Adipocyte (in vitro differentiated cells): Measurements from ENCODE around the gene QPRT.
A peak's percentile ranks its signal among the peaks of the same experiment; 100 is the strongest.
"Not testable (repeated sequence)": the region's sequence is repeated elsewhere in the genome, so short reads cannot be mapped to it uniquely, and the experiment has no call there.

Experiments used
- DNase-seq: peaks from one replicate; pipeline ENCODE4 v3.0.0-alpha.2; 2015; ENCODE audit warnings: low read depth
- H3K27me3 ChIP-seq: replicated peaks from 2 replicates; pipeline ENCODE4 v1.7.0; 2013; ENCODE audit warnings: mild to moderate bottlenecking, low read length, moderate library complexity; ENCODE audit not compliant: control insufficient read depth, insufficient read depth
- H3K36me3 ChIP-seq: 2 replicates; pipeline ENCODE4 v1.7.0; 2013; ENCODE audit warnings: low read length, mild to moderate bottlenecking, moderate library complexity; ENCODE audit not compliant: control insufficient read depth, insufficient read depth, severe bottlenecking
- H3K4me1 ChIP-seq: 2 replicates; pipeline ENCODE4 v1.7.0; 2013; ENCODE audit warnings: mild to moderate bottlenecking, low read length, moderate library complexity; ENCODE audit not compliant: control insufficient read depth, insufficient read depth
- H3K4me3 ChIP-seq: 2 replicates; pipeline ENCODE4 v1.7.0; 2013; ENCODE audit warnings: mild to moderate bottlenecking, low read length, moderate library complexity
- H3K9ac ChIP-seq: 2 replicates; pipeline ENCODE4 v1.7.0; 2013; ENCODE audit warnings: mild to moderate bottlenecking, low read length, moderate library complexity
- H3K9me3 ChIP-seq: 2 replicates; pipeline ENCODE4 v1.7.0; 2013; ENCODE audit warnings: mild to moderate bottlenecking, low read length, moderate library complexity; ENCODE audit not compliant: control insufficient read depth

The QPRT gene

DNA sequence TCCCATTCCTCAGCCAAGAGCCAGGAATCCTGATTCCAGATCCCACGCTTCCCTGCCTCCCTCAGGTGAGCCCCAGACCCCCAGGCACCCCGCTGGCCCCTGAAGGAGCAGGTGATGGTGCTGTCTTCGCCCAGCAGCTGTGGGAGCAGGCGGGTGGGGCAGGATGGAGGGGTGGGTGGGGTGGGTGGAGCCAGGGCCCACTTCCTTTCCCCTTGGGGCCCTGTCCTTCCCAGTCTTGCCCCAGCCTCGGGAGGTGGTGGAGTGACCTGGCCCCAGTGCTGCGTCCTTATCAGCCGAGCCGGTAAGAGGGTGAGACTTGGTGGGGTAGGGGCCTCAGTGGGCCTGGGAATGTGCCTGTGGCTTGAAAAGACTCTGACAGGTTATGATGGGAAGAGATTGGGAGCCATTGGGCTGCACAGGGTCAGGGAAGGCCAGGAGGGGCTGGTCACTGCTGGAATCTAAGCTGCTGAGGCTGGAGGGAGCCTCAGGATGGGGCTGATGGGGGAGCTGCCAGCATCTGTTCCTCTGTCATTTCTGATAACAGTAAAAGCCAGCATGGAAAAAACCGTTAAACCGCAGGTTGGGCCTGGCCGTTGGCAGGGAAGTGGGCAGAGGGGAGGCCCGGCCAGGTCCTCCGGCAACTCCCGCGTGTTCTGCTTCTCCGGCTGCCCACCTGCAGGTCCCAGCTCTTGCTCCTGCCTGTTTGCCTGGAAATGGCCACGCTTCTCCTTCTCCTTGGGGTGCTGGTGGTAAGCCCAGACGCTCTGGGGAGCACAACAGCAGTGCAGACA is 15.8 kb upstream of the QPRT start, which contains the start of gene SPN:
TSS of gene SPN (plus strand) at position 232 of the 791 bp plus-strand sequence. CDS start at position 714, 482 bp downstream.
- Histone ChIP-seq H3K9ac (no peak within 1 kb of the TSS), H3K27me3 (peaks cover 30% of the 10 kb centered on the region), H3K4me1 (no peaks in the 10 kb centered on the region), H3K36me3 (no peaks in the 10 kb centered on the region), H3K4me3 (no peak within 1 kb of the TSS), H3K9me3 (no peaks in the 10 kb centered on the region)
- DNase-seq, result no peak

DNA sequence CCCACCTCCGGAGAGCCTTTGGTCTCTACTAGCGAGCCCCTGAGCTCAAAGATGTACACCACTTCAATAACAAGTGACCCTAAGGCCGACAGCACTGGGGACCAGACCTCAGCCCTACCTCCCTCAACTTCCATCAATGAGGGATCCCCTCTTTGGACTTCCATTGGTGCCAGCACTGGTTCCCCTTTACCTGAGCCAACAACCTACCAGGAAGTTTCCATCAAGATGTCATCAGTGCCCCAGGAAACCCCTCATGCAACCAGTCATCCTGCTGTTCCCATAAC is 15.2 kb upstream of the QPRT start:
- no peak overlapping the region for H3K4me3 ChIP-seq
- H3K27me3 ChIP-seq, result peaks cover 30% of the 10 kb centered on the region
- H3K9me3 ChIP-seq, result no peaks in the 10 kb centered on the region
- H3K4me1 ChIP-seq, result no peaks in the 10 kb centered on the region
- DNase-seq, result no peak
- no peaks in the 10 kb centered on the region for H3K36me3 ChIP-seq
- H3K9ac ChIP-seq, result no peak overlapping the region

DNA sequence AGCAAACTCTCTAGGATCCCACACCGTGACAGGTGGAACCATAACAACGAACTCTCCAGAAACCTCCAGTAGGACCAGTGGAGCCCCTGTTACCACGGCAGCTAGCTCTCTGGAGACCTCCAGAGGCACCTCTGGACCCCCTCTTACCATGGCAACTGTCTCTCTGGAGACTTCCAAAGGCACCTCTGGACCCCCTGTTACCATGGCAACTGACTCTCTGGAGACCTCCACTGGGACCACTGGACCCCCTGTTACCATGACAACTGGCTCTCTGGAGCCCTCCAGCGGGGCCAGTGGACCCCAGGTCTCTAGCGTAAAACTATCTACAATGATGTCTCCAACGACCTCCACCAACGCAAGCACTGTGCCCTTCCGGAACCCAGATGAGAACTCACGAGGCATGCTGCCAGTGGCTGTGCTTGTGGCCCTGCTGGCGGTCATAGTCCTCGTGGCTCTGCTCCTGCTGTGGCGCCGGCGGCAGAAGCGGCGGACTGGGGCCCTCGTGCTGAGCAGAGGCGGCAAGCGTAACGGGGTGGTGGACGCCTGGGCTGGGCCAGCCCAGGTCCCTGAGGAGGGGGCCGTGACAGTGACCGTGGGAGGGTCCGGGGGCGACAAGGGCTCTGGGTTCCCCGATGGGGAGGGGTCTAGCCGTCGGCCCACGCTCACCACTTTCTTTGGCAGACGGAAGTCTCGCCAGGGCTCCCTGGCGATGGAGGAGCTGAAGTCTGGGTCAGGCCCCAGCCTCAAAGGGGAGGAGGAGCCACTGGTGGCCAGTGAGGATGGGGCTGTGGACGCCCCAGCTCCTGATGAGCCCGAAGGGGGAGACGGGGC is 14.7 kb upstream of the QPRT start:
- Histone ChIP-seq H3K4me1 (no peaks in the 10 kb centered on the region), H3K36me3 (no peaks in the 10 kb centered on the region), H3K9ac (no peak overlapping the region), H3K9me3 (no peaks in the 10 kb centered on the region), H3K27me3 (peaks cover 30% of the 10 kb centered on the region), H3K4me3 (no peak overlapping the region)
- DNase-seq, result no peak

DNA sequence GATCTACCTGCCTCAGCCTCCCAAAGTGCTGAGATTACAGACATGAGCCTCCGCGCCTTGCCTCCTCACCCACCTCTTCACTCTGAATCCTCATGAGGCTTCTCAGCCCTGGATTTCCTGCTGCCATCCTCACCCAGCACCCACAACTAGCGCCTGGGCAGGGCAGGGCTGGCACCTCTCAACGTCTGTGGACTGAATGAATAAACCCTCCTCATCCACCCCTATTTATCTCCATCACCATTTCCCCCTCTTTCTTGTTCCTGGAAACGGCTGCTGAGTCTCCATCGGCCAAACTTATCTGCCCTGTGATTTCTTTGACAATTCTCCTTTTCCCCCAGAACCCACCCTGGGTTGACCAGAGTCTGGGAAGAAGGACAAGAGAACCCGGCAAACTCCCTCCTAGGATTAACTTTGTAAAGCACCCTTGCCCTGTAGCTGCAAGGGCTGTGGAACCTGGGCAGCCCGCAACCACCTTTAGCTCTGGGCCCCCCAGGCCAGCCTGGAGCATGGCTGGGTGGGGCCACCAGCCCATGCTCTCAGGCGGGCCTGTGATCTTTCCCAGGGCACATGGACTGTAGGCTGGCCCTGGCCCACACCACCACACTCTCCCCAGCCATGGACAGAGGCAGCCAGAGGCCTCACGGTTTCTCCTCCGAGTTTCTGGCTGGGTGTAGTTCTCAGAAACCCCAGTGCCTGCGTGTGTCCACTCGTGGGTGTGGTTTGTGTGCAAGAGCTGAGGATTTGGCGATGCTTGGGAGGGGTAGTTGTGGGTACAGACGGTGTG is 13.5 kb upstream of the QPRT start:
- Histone ChIP-seq H3K4me3 (no peak overlapping the region), H3K9me3 (no peaks in the 10 kb centered on the region), H3K9ac (no peak overlapping the region), H3K4me1 (no peaks in the 10 kb centered on the region), H3K36me3 (no peaks in the 10 kb centered on the region), H3K27me3 (peaks cover 30% of the 10 kb centered on the region)
- no peak for DNase-seq

DNA sequence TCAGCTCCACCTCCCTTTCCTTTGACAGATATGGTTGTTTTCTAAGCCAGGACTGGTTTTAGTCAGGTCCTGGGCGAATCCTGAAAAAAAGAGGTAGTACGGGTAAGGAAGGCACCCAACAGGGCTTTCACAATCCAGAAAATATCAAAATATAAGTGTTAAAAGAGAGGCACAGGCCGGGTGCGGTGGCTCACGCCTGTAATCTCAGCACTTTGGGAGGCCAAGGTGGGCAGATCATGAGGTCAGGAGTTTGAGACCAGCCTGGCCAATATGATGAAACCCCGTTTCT is 11.7 kb upstream of the QPRT start:
- not testable (repeated sequence) for H3K36me3 ChIP-seq, H3K4me3 ChIP-seq, DNase-seq, H3K9ac ChIP-seq, H3K9me3 ChIP-seq, H3K4me1 ChIP-seq
- H3K27me3 ChIP-seq, result peaks cover 30% of the 10 kb centered on the region

DNA sequence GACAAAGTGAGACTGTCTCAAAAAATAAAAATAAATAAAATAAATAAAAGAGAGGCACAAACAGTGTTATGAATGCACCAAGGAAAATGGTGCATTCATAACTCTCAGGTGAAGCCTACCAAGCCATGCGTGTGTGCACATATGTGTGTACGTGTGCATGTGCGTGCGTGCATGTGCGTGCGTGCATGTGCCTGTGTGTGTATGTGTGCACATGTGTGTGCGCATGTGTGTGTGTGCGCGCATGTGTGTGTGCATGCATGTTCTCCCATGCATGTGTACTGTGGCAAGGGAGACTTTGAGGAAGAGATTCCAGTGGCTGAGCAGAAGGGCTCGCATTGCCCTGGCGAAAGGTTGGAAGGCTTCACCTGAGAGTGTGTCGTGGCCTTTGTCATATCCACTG is 11.2 kb upstream of the QPRT start:
- no peaks in the 10 kb centered on the region for H3K9me3 ChIP-seq
- peaks cover 30% of the 10 kb centered on the region for H3K27me3 ChIP-seq
- no peak overlapping the region for H3K9ac ChIP-seq
- DNase-seq, result no peak
- H3K36me3 ChIP-seq, result no peaks in the 10 kb centered on the region
- H3K4me1 ChIP-seq, result no peaks in the 10 kb centered on the region
- no peak overlapping the region for H3K4me3 ChIP-seq

DNA sequence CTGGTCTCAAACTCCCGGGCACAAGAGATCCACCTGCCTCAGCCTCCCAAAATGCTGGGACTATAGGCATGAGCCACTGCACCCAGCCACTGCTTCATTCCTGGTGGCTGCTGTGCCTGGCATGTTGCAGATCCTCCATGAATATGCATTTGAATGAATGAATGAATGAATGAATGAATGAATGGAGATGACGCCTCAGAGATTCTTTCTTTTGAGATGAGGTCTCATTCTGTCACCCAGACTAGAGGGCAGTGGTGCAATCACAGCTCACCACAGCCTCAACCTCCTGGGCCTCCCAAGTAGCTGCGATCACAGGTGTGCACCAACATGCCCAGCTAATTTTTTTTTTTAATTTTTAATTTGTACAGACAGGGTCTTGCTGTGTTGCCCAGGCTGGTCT is 10.7 kb upstream of the QPRT start:
- H3K4me3 ChIP-seq, result no peak overlapping the region
- no peaks in the 10 kb centered on the region for H3K9me3 ChIP-seq
- DNase-seq, result no peak
- H3K4me1 ChIP-seq, result no peaks in the 10 kb centered on the region
- H3K9ac ChIP-seq, result no peak overlapping the region
- H3K27me3 ChIP-seq, result peaks cover 30% of the 10 kb centered on the region
- H3K36me3 ChIP-seq, result no peaks in the 10 kb centered on the region

DNA sequence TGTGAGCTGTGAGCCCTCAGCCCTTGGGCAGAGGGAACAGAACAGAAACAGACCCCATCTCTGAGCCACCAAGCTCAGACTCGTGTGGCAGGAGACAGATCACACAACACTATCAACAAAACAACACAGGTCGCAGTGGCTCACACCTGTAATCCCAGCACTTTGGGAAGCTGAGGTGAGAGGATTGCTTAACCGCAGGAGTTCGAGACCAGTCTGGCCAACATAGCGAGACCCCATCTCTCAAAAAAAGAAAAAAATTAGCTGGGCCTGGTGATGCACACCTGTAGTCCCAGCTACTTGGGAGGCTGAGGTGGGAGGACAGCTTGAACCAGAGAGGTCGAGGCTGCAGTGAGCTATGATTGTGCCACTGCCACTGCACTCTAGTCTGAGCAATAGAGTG is 5.5 kb upstream of the QPRT start:
- H3K36me3 ChIP-seq, result no peaks in the 10 kb centered on the region
- no peak overlapping the region for H3K9ac ChIP-seq
- H3K9me3 ChIP-seq, result no peaks in the 10 kb centered on the region
- peaks cover 5% of the 10 kb centered on the region for H3K4me1 ChIP-seq
- no peaks in the 10 kb centered on the region for H3K27me3 ChIP-seq
- no peak overlapping the region for H3K4me3 ChIP-seq
- no peak for DNase-seq

DNA sequence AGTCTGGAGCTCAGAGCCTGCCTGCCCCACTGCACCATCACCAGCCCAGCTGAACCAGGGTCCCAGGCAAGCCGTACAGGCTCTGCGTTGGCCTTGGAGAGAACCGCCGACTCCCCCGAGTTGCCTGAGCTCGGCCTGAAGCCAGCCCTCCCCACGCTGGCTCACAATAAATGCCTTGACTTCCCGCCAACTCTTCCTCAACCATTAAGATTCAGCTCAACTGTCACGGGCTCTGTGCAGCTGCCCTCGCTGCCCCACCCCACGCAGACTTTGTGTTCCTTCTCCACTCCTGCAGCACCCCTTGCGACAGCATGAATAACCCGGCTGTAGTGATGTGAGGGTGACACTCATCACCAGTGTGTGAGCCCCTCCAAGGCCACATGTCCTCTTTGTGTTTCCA is 4.8 kb upstream of the QPRT start:
- peaks cover 6% of the 10 kb centered on the region for H3K4me1 ChIP-seq
- no peaks in the 10 kb centered on the region for H3K9me3 ChIP-seq
- DNase-seq, result peak; percentile 26
- no peaks in the 10 kb centered on the region for H3K27me3 ChIP-seq
- H3K36me3 ChIP-seq, result no peaks in the 10 kb centered on the region
- no peak overlapping the region for H3K4me3 ChIP-seq
- H3K9ac ChIP-seq, result no peak overlapping the region

DNA sequence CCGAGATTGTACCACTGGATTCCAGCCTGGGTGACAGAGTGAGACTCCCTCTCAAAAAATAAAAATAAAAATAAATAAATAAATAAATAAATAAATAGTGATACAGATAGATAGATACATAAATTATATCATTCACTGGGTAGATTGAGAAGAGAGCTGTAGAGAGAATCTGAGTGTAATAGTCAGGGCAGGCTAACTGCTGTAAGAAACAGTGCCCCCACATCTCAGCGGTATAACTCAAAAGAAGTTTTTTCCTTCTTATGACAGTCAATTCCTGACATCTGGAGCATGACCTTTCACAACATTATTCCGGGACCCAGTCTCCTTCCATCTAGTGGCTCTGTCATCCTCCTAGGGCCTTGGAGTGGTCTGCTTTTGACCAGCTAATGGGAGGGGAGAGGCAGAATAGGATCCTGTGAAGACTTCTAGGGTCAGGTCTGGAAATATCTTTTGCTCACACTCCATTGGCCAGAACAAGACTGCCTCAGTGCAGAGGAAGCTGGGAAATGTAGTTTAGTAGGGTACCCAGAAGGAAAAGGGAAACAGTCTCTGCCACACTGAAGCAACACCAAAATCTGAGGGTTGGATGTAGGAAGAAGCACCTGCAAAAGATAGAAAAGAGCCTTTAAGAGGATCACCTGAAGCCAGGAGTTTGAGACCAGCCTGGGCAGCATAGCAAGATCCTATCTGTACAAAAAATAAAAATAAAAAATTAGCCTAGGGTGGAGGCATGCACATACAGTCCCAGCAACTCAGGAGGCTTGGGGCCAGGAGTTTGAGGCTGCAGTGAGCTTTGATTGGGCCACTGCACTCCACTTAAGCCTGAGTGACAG is 3.0 kb upstream of the QPRT start:
- Histone ChIP-seq H3K4me1 (peaks cover 9% of the 10 kb centered on the region), H3K36me3 (no peaks in the 10 kb centered on the region), H3K27me3 (no peaks in the 10 kb centered on the region), H3K4me3 (no peak overlapping the region), H3K9ac (no peak overlapping the region), H3K9me3 (no peaks in the 10 kb centered on the region)
- DNase-seq, result peak; percentile 34
